ENCODE data around the gene CADPS2.

GRCh38 chr7:122885583-122886356, 490 bp downstream of the CADPS2 start:
- TF ChIP-seq CTCF (IDR thresholded peaks at IDR 0.05) (peak in 3 of 4 donors; percentile 11 to 25 (median 11)), POLR2A (IDR thresholded peaks at IDR 0.05) (no peak)

All from right lobe of liver (tissue), 4 donors.